ENCODE measurements around the gene FCHSD2.

DNA sequence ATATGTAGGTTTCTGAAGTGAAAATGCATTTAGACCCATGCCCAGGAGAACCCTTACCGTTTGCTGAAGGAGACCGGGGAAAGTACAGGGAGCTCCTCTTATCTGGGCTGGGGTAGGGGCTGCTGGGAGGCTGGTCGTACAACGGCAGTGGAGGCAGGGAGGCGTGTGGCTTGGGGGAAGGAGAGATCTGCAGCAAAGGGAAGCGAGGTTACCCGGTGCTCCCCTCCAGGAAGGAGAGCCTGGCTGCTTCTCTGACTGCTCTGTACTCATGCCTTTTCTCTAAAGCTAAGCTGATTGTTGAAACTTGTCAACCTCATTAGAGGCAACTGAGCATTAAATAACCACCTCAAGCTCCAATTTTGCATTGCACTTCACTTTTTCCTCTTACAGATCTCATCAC lies 300.7 kb downstream of the FCHSD2 start:
- TF ChIP-seq FIP1L1 (IDR thresholded peaks at IDR 0.05; ENCODE audit: low read depth, low read length, poor library complexity, severe bottlenecking) (no peak), PRMT5 (CRISPR knock-in tag; IDR thresholded peaks at IDR 0.05) (no peak), POLR2AphosphoS5 (IDR thresholded peaks at IDR 0.05; ENCODE audit: control insufficient read depth, insufficient read depth, low read depth, low read length) (no peak), ZKSCAN3 (CRISPR knock-in tag; IDR thresholded peaks at IDR 0.05) (no peak), NFIC (IDR thresholded peaks at IDR 0.05) (no peak), KLF16 (IDR thresholded peaks at IDR 0.05) (no peak), EP300 (IDR thresholded peaks at IDR 0.05; ENCODE audit: low read length) (no peak), NBN (IDR thresholded peaks at IDR 0.05; ENCODE audit: low read depth) (no peak)
- TF ChIP-seq, protein P1, sequence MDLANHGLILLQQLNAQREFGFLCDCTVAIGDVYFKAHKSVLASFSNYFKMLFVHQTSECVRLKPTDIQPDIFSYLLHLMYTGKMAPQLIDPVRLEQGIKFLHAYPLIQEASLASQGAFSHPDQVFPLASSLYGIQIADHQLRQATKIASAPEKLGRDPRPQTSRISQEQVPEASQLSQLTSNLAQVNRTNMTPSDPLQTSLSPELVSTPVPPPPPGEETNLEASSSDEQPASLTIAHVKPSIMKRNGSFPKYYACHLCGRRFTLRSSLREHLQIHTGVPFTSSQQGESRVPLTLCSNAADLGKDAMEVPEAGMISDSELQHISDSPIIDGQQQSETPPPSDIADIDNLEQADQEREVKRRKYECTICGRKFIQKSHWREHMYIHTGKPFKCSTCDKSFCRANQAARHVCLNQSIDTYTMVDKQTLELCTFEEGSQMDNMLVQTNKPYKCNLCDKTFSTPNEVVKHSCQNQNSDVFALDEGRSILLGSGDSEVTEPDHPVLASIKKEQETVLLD (IDR thresholded peaks at IDR 0.05) = no peak

All from K562 (cell line).